Kidney (tissue), 14 donors: ENCODE data around the gene ZNF516. TPM values are rescaled to one million over a fixed set of nuclear protein-coding genes. Genes with fewer than 3 reads are reported as not detected.

Source experiments
- DNase-seq, 5 donors: peaks; one replicate each; pipeline ENCODE4 v3.0.0-alpha.2; 2013 to 2020
- FAIRE-seq: peaks from 2 replicates; lab custom pipeline; 2012; peaks lifted over from hg19 to GRCh38; lab: Jason Lieb, UNC
- H3K27ac ChIP-seq, 2 donors: one replicate each; pipeline ENCODE4 v1.7.0; 2013; ENCODE audit warnings: low read depth in 2 of 2, low read length in 2 of 2, inconsistent platforms in 1 of 2
- H3K27me3 ChIP-seq: one replicate; pipeline ENCODE4 v1.7.1; 2013; ENCODE audit warnings: low read length, inconsistent platforms; ENCODE audit not compliant: control insufficient read depth, insufficient read depth
- H3K36me3 ChIP-seq, 3 donors: one replicate each; pipeline versions ENCODE4 v1.7.0 to v1.7.1; 2013; ENCODE audit warnings: low read length in 3 of 3, control low read depth in 1 of 3, inconsistent platforms in 1 of 3; ENCODE audit not compliant: insufficient read depth in 3 of 3, control insufficient read depth in 2 of 3
- H3K4me1 ChIP-seq, 3 donors: one replicate each; pipeline versions ENCODE4 v1.7.0 to v1.7.1; 2013; ENCODE audit warnings: low read length in 3 of 3, inconsistent platforms in 1 of 3, low read depth in 1 of 3; ENCODE audit not compliant: control insufficient read depth in 2 of 3, insufficient read depth in 2 of 3
- H3K4me3 ChIP-seq, 3 donors: one replicate each; pipeline versions ENCODE4 v1.7.0 to v1.8.1; 2013; ENCODE audit warnings: low read length in 3 of 3, control low read depth in 1 of 3, inconsistent platforms in 1 of 3
- H3K9ac ChIP-seq, 3 donors: one replicate each; pipeline versions ENCODE4 v1.7.0 to v1.7.1; 2013; ENCODE audit warnings: low read length in 3 of 3, control low read depth in 1 of 3, inconsistent platforms in 1 of 3
- H3K9me3 ChIP-seq, 3 donors: one replicate each; pipeline versions ENCODE4 v1.7.0 to v1.7.1; 2013; ENCODE audit warnings: low read length in 3 of 3, control low read depth in 1 of 3, inconsistent platforms in 1 of 3; ENCODE audit not compliant: control insufficient read depth in 2 of 3, insufficient read depth in 1 of 3
- CTCF ChIP-seq: IDR thresholded peaks from 3 replicates; pipeline ENCODE4 v1.5.1; 2012; ENCODE audit warnings: mild to moderate bottlenecking, moderate library complexity, borderline replicate concordance; ENCODE audit not compliant: insufficient read depth; ENCODE audit errors: extremely low read depth
- intact Hi-C: fragments of 100-400 bp; cut with DNase I; formaldehyde crosslinking; loops from one replicate; pipeline ENCODE4 v1.11.1; 2022
- polyA plus RNA-seq: library from polyadenylated mRNA; stranded (reverse); fragments of 350-450 nt; fragmentation: Illumina TruSeq; extraction: RNeasy Lipid Tissue Mini Kit (QIAGEN cat#74804); gene quantifications from one replicate; pipeline ENCODE4 v1.2.3, GENCODE V29; 2014; ENCODE audit warnings: low read depth, low replicate concordance; ENCODE audit not compliant: insufficient read depth
- total RNA-seq: library from RNA; stranded (reverse); fragmentation: NEBNext Ultra II Directional; extraction: Animal tissue kit (Norgen Biotek cat#: 25700); gene quantifications from one replicate; pipeline ENCODE4 v1.2.1, GENCODE V29; 2021
- donor health status: control.
- donor health status: control.
- donor health status: control.
- donor health status: control.
- donor health status: control.
- donor health status: DM: yes; HTN: yes; CAD: no.
- donor health status: Normal renal cell carcinoma (clear cell type).

ZNF516 gene
- total and polyA plus RNA-seq, 2 donors from 2014 or later = 6.7 to 28.7 TPM

DNA sequence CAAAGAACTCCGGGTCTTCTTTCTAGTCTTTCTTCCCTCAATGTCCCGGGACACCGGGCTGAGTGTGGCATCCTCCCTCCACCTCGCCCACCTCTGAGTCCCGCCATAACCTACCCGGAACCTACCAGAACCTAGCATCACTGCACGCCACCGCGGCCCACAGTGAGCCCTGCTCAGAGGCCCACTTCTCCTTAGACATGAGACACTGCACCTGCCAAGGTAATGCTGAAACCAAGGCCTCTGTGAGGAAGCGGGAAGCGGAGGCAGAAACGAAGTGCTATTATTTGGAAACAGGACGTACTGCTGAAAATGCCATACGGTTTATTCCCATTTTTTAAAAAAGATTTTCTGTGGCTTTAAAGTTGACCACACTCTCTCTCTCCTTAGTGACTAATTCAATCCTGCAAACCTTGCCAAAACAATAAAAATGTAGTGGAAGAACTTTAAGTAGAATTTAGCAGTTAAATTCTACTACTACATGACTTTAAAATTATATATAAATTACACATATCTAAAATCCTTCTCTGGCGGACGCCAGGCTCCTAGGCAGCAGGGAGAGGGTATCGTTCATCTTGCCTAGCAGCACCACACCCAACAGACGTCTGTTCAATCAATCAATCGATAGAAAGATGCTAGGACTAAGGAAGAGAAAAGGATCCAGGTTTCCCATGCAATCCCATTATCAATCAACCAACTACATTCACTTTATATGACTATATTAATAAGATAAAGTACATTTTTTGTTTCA, 82.0 kb downstream of the ZNF516 start:
- Histone ChIP-seq H3K4me3 (no peak overlapping the region), H3K36me3 (peaks cover 0 to 9% (median 1%) of the 10 kb centered on the region in 3 donors), H3K9ac (no peak overlapping the region), H3K27me3 (no peaks in the 10 kb centered on the region), H3K27ac (peak overlapping the region in 1 of 2 donors; percentile 8), H3K4me1 (peaks cover 0 to 11% (median 6%) of the 10 kb centered on the region in 3 donors), H3K9me3 (no peaks in the 10 kb centered on the region)
- DNase-seq (peak in 1 of 5 donors; percentile 28), FAIRE-seq (no peak)
- intact Hi-C loops = no loop called here
- TF ChIP-seq CTCF = no peak

DNA sequence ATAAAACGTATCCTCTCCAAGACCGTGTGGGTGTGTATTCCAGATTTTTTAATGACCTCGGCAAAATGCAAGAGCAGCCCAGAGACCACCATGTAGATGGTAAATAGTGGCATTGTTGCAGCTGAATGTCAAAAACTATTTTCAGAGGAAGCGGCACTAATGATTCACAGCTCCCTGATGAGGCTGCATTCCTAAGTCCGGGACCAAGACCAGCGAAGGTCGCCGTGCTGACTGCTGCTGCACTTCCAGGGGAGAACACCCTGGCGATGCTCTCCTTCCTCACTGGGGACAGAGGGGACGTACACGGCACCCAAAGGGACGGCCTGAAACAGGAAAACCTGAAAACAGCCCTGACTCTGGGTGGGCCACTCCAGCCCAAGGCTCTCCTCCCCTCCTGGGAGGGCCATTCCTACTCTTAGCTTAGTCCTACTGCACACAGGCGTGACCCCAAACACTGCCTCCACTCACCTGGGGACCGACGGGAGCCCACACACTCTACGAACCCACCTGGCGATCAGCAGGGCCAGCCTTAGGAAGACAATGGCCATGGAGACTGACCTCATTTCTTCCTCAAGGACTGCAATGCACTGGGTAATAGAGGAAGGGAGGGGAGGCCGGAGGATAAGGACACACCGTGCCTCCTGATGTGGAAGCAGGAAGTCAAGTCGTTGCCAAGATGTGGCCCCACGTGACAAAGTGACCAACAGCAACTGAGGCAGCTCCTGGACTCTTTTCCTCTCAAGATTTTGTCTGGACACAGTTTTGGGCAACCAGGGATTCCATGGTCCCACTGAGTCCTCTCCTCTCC, 82.8 kb downstream of the ZNF516 start:
- FAIRE-seq = no peak
- intact Hi-C loops = no loop called here
- peaks cover 0 to 11% (median 4%) of the 10 kb centered on the region in 3 donors for H3K4me1 ChIP-seq

DNA sequence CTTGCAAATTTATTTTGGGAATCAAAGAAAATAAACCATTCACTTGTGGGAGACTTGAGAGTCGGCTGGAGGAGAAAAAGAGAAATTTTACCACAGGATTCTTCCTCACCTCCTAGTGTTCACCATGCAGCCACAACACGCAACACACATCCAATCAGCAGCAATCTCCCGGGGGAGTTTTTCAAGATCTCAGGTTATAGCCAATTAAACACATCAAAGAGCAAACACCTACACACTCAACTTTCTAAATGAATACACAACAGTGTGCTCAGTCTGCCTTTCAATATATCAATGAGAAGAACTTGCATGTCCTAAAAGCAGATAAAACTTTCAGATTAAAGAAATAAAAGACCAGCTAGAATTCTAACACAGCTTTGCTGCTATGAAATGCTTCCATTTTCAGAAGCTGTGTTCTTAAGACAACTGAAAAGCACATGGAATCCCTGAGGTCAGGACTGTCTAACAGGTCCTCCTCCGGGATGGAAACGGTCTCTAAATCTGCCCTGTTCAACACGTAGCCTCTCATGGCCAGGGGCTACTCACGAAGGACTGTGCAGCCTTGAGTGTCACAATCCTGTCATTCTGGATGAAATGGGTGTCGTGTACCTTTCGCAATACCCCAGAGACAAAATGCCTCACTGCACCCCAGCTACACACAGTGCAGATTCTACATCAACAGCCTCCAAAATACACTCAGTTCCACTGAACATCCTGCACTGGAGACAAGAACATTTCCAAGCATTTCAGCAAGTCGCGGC, 84.2 kb downstream of the ZNF516 start:
- peaks cover 0 to 10% (median 0%) of the 10 kb centered on the region in 3 donors for H3K36me3 ChIP-seq
- peaks cover 0 to 11% (median 4%) of the 10 kb centered on the region in 3 donors for H3K4me1 ChIP-seq
- no peak overlapping the region for H3K9ac ChIP-seq
- no peaks in the 10 kb centered on the region for H3K27me3 ChIP-seq
- peak in 1 of 5 donors; percentile 16 for DNase-seq
- intact Hi-C loops = no loop called here
- no peaks in the 10 kb centered on the region for H3K9me3 ChIP-seq
- FAIRE-seq = no peak
- no peak overlapping the region for H3K4me3 ChIP-seq
- H3K27ac ChIP-seq = no peak overlapping the region
- no peak for TF ChIP-seq CTCF

More for the DNA sequence above, 82.8 kb downstream of the ZNF516 start:
- Histone ChIP-seq H3K9me3 (no peaks in the 10 kb centered on the region), H3K27ac (peak overlapping the region in 1 of 2 donors; percentile 8), H3K4me3 (no peak overlapping the region), H3K9ac (no peak overlapping the region), H3K36me3 (peaks cover 0 to 10% (median 0%) of the 10 kb centered on the region in 3 donors), H3K27me3 (no peaks in the 10 kb centered on the region)
- TF ChIP-seq CTCF = no peak
- peak in 4 of 5 donors; percentile 41 to 79 (median 52) for DNase-seq
